ENCODE data around the gene CYBC1.

DNA sequence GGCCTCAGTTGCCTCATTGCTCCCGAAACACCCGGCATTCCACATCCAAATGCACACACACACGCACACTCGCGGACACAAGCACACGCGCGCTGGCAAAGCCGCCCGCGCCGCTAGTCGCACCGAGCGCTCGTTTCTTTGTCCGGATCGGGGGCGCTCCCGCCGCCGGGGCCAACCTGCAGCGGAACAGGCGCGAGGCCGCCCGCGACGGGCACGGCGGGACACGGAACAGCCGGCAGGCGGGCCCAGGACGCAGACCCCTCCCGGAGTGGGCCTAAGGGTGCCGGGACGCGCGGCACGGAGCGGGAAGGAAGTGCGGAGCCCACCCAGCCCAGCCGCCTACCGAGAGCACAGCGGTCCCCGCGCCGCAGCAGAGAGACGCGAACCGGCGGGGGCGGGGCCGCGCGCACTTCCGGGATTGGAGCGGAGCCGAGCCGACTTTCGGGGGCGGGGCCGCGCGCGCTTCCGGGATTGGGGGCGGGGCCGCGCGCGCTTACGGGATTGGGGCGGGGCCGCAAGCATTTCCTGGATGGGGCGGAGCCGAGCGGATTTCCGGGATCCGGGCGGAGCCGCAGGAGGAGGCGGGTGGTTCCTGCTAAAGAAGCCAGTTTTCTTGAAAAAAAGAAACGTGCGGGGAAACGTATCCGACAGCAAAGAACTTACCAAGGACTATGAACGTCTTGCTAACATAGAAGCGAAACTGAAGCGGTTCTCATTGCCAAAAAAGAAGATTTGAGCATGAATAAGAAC is at the start of gene CYBC1:
- TF ChIP-seq, protein P1, sequence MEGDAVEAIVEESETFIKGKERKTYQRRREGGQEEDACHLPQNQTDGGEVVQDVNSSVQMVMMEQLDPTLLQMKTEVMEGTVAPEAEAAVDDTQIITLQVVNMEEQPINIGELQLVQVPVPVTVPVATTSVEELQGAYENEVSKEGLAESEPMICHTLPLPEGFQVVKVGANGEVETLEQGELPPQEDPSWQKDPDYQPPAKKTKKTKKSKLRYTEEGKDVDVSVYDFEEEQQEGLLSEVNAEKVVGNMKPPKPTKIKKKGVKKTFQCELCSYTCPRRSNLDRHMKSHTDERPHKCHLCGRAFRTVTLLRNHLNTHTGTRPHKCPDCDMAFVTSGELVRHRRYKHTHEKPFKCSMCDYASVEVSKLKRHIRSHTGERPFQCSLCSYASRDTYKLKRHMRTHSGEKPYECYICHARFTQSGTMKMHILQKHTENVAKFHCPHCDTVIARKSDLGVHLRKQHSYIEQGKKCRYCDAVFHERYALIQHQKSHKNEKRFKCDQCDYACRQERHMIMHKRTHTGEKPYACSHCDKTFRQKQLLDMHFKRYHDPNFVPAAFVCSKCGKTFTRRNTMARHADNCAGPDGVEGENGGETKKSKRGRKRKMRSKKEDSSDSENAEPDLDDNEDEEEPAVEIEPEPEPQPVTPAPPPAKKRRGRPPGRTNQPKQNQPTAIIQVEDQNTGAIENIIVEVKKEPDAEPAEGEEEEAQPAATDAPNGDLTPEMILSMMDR (conservative IDR thresholded peaks at IDR 0.05 in 1 of 2, IDR thresholded peaks at IDR 0.05 in 1 of 2; ENCODE audit: extremely low read depth in 1 of 2, insufficient read depth in 1 of 2, low read depth in 1 of 2, low read length in 2 of 2) = no peak
- no peak for TF ChIP-seq EZH2 (IDR thresholded peaks at IDR 0.05; ENCODE audit: borderline replicate concordance, low read length)
